Activated T-cell treated with anti-CD3 and anti-CD28 coated beads for 1 hour (primary cell): ENCODE data around the gene PTPN4.

Experiments used
- DNase-seq: peaks from one replicate; pipeline ENCODE4 v3.0.0-alpha.2; 2020; ENCODE audit warnings: low read depth

PTPN4 gene

DNA sequence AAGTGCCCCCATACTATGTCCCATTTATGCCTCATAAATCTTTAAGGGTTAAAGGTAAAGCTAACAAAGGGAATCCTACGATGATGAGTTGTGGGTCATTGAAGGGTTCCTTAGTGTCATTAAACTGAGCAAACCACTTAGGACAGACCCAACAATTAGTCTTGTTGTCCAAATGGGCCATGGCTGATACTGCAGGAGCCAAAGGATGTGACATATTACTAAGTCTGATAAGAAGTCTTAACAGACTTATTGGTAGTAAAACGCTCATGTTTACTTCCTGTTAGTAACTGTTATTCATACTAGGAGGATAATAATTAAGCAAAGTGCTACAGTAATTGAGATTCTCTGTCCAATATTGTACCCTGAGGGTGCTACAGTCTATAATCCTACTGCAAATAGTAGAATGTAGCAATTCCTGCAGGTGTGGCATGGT is 96.8 kb downstream of the PTPN4 start:
- DNase-seq = no peak

DNA sequence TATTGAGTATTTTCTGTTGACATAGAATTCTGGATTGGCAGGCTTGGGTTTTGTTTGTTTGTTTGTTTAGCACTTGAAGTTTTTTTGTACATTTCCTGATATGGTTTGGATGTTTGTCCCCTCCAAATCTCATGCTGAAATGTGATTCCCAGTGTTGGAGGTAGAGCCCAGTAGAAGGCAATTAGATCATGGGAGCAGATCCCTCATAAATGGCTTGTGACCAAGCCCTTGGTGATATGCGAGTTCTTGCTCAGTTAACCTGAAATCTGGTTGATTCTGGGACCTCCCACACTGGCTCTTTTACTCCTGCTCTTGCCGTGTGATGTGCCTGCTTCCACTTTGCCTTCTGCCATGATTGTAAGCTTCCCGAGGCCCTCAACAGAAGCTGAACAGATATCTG is 98.0 kb downstream of the PTPN4 start:
- no peak for DNase-seq

DNA sequence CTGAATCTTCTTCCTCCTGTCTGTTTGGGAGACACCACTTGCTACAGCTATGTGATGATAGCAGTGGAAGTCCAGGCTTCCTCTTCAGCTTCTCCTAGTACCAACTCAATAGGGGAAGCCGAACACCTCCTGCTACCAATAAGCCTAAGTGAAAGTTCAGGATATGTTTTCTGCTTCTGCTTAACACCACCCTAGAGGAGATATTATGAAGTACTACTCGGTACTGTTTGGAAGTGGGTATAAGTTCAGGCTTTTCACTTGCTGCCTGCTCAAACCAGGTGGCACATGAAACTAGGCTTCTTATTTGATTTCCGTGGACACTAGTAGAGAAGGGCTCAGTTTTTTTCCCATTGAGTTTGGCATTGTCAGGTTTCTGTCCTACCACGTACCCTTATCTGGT is 99.8 kb downstream of the PTPN4 start:
- no peak for DNase-seq

DNA sequence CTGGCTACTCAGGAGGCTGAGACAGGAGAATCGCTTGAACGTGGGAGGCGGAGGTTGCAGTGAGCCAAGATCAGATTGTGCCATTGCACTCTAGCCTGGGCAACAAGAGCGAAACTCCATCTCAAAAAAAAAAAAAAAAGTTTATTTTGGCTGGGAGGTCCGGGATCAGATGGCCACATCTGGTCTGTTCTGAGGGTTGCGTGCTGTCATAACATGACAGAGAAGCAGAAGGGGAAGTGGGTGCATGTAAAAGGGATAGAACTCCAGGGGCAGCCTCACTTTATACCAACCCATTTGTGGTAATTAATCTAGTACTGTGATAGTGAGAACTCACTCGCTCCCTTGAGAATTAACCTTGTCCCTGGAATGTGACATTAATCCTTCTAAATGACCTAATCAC is 101.2 kb downstream of the PTPN4 start:
- DNase-seq = no peak

DNA sequence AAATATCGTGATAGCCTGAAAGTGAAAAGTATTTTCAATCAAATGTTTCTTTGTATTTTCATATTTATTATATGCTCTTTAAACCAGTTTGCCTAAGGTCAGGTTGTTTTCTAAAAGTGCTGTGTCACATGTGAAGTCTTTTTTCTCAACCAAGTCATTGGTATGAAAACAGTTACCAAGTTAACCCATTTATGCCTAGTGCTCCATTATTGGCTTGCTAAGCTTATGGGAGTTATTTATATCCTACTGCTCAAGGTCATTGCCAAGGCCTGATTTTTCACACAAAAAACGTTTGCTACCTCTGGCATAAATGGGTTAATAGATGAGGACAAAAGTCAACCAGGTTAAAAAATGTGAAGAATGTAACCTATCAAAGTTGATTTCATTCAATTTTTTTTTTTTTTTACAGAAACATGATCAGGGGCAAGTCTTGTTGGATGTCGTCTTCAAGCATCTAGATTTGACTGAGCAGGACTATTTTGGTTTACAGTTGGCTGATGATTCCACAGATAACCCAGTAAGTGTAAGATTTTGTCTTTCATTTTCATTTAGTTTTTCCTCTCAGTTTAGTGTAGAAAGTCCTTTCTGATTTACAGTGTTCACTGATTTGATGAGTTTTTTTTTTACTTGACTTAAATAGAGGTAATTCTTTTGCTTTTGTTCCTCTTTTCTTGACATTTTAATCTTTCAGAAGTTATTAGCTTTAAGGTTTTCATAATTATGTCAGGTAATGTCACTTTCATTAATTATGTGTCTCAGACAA is 102.6 kb downstream of the PTPN4 start:
- no peak for DNase-seq

DNA sequence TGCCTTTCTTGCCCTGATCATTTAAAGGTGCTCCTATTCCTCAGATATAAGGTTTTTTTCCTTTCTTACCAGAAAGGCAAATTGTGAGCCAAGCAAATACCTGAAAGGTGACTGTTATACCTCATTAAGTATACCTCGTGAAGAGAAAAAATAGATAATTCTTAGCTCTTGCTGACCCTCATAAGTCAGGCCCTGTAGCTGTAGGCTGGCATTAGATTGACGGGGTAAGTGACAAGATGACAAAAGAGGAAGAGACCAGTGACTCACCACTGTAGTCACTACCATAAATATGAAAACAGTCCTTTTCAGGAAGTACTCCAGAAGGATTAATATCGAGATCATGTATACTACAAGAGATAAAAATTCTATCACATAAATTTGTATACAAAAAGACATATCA is 104.6 kb downstream of the PTPN4 start:
- DNase-seq = no peak

DNA sequence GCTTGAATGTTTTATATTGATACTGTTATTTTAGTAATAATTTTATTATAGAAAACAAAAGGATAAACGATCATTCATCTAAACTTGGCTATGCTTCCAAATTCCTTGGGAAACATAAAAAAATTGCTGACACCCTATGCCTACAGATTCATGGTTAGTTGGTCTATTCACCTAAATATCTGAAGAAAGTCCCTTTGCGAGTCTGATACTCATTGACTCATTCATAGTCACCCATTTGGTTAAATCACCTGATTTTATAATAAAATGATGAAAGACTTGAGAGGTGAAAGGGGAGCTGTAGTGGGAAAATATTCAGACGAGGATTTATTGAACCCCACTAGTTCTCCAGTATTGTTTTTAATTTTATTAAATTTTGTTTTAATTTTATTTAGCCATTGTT is 112.0 kb downstream of the PTPN4 start:
- DNase-seq = no peak

DNA sequence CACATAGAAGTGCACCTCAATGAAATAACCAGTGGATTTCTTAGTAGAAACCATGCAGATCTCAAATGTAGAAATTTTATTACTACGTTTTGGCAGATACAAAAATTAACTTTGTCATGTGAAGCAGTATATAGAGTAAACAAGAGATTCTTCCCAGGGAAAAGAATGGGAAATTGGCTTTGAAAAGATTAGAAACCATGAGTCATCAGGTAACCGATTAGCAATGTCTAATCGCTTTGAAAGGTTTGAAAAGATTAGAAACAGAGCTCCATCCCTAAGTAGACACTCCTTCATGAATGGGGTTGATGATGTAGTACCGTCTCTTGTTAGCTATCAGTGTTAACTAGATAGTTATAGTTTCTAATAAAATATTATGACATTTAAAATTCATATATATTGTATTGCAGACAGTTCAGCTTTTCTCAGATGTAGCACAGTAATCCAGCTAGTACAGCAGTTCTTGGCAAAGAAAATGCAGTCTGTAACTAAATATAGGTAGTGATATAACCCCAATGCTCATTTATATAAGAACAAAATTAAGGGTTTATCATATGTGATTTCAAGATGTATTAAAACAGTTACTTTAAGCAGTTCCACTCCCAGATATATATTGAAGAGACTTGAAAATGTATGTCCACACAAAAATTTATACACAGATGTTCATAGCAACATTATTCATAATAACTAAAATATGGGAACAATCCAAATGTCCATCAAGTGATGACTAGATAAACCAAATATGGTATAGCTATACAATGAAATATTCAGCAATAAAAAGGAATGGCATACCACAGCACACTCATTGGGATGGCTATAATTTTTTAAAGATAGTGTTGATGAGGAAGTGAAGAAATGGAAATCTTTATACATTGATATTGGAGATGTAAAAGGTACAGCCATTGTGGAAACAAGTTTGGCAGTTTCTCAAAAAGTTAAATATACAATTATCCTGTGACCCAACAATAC is 113.9 kb downstream of the PTPN4 start:
- no peak for DNase-seq

DNA sequence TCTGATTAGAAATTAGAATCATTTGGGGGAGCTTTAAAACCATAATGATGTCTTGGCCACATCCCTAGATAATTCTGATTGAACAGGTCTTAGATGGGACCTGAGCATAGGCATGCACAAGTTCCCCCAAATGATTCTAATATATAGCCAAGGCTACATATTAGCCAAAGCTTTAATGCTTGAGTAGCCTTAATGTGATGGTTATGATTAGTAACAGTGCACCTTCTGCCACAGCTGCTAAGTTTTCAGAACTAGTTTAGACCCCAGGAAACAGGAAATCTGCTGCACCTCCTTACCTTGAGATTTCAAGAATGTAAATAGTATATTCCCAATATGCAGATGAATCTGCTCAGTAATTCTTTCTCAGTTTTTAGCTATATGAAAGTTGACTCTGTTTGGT is 119.8 kb downstream of the PTPN4 start:
- DNase-seq = no peak

DNA sequence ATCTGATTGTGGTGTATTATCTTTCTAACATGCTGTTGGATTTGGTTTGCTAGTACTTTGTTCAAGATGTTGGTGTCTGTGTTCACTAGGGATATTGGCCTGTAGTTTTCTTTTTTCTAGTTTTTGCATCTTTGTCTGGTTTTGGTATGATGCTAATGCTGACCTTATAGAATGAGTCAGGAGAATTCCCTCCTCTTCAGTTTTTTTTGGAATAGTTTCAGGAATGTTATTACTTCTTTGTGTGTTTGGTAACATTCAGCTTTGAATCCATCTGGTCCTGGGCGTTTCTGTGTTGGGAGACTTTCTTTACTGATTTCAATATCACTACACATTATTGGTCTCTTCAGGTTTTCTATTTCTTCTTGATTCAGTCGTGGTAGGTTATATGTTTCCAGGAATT is 129.0 kb downstream of the PTPN4 start:
- no peak for DNase-seq

DNA sequence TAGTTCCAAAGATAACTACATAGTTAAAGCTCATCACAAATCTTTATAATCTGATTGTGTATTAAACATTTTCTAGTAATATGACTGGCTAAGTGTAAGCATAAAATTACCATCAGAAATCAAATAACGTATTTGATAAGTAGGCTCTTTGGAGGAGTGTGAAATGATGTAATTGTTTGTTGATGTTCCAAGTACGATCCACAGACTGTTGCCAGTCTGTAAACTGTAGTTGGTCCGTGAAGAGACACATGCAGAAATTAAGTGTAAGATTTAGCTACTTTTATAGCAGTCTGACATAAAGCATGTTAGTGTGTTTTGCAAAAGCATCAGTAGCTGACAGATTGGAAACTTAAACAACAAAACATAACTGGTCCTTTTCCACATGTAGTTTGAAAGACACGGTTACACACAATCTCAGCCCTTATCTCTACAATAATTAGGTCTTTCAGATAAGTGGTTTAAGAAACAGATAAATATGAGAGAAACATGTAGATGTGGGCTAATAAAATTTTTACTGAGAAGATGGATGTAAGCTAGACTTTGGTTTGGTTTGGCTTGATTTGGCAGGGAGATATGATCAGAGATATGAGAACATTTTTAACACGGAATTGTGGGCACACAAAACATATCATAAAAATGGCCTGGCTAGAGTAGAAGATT is 138.1 kb downstream of the PTPN4 start:
- no peak for DNase-seq

DNA sequence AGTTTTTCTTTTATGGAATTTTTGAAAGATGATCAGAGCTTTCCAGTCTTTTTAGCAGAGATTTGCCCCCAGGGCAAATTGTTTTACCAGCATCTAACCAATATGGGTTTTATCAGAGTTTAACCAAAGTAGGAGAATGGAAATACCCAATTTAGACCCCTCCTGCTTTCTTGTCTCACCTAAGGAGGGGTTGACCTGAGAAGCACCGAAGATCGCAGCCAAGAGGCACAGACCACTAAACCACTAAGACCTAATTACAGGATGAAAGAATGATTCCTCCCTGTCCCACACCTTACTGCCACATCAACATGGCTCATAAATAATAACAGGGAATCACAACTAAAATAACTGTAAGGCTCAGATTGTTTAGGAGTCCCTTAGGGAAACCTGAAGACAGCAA is 141.3 kb downstream of the PTPN4 start:
- DNase-seq = no peak

DNA sequence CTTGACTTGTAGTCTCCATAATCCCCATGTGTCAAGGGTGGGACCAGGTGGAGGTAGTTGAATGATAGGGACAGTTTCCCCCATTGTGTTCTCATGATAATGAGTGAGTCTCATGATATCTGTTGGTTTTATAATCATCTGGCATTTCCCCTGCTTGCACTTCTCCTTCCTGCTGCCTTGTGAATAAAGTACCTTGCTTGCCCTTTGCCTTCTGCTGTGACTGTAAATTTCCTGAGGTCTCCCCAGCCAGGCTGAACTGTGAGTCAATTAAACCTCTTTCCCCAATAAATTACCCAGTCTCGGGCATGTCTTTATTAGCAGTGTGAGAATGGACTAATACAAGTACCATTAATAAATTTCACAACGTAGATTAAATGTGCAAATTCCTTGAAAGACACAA is 150.8 kb downstream of the PTPN4 start:
- DNase-seq = no peak

DNA sequence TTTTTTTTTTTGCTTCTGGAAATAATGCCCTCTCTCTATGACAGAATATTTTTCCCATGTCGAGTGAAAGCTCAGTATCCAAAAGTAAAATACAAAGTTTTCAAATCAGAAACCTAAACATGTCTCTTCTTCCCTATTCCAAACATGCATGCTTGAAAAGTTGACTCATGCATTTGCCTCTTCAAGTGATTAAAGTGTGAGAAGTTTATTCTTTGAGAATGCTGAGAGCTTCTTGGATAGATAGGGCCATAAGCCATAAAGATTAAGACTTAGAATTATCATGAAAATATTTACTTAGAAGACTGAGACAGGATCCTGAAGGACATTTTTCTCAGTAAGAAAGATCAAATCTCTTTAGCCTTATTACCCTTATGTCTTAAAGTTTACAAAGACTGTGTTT is 154.5 kb downstream of the PTPN4 start:
- no peak for DNase-seq

DNA sequence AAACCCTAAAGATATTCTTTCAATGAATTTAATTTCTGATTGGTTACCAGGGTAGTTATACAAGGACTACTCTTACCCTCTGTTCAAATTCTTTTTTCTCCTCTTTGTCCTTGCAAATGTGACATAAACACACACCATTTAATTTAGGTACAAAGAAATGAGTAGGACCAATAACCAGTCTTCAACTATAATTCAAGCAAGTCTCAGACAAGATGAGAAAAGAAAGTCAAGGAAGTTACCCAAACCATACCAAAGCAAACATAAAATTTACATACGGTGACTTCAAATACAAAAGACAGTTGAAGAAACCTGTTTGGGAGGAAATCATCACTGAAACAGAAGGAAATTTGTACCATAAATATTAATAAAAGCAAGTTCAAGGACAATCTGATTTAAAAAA is 162.1 kb downstream of the PTPN4 start:
- DNase-seq = no peak

DNA sequence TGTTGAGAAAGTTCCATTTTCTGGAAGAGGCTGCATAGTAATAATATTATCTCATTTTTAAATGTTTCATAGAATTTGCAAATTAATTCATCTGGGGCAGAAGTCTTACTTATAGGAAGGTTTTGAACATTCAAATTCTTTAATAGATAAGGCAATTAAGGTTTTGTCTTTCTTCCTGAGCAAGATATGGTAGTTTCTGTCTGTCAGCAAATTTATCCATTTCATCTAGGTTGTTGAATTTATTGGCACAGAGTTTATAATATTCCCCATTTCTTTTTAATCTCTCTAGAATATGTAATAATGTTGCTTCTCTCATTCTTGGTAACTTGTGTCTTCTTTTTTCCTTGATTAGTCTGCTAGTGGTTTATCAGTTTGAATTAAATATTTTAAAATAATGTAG is 163.0 kb downstream of the PTPN4 start:
- no peak for DNase-seq

DNA sequence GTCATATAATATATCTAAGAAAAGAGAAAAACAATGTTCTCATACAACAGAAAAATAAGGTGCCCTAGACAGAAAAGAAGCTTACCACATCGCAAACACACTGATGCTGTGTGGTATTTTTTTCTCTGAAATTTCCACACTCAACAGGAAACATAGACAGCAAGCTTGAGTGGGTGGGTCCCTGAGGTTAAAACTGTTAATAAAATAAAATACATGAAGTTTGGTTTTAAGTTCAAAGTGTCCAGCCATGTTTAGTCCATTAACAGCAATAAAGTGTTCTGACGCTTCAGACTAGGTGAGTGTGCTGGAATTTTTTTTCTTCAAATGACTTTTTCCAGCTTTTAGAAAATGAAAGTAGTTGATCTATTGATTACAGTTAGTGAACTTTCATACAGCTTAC is 169.8 kb downstream of the PTPN4 start:
- no peak for DNase-seq

DNA sequence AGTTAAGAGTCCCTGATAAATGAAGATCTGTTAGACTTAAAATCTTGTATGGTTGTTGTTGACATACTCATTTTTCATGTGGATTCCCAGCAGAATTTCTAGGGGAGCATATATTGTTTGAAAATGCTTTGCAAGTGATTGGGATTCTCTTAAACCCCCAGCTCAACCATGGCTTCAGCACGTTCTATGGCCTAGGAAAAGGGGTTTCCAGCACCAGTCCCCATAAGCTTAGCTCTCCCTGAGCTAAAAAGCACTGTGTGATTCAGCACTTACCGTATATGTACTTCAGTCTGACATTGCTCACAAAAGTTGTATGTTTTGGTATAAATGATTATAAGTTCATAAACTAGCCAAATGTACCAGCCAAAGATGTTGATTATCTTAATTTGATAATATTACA is 173.1 kb downstream of the PTPN4 start:
- DNase-seq = no peak

DNA sequence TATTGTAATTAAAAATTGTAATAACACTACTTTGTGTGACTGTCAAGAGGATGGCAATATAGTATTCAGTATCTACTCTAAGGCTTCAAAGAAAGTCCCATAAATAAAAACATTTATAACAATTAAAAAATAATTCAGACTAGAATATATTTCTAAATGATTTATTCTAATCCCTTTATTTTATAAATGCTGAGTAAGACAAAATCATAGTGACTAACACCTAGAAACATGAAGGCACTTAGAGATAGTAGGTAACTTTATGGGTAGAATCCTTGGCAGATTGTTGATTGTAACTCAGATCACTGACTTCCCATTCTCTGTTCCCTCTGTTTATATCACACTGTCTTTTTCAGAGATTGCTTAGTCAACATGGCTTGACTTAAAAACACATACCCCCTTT is 174.6 kb downstream of the PTPN4 start:
- no peak for DNase-seq

DNA sequence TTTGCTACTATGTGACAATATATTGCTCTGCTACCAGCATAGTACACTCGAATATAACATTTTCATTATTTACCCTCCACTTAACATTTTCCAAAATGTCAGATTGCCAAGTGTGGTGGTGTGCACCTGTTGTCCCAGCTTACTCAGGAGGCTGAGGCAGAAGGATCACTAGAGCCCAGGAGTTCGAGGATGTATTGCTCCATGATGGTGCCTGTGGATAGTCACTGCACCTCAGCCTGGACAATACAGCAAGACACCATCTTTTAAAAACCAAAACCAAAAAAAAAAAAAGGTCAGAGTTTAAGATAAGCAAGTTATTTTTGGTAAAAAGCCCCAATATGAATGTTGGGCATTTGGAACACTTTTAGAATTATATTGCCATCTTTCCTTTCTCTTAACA is 178.0 kb downstream of the PTPN4 start:
- DNase-seq = no peak

DNA sequence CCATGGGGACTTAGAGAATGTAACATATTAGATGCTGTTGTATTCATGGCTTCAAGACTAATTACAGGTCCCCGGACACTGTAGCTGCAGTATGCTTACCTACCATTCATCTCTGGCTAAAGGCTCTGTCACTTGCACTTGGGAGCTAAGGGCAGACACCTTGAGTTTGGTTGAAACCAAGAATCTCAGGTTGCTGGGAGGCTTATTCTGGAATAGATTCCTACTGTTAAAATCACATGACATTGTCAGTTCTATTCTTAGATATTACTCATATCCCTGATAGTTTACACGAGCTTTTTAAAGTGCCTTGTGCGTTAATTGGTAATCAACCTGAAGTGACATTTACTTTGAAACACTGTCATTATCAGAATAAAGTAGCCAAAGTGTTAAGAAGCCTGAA is 180.2 kb downstream of the PTPN4 start:
- no peak for DNase-seq

DNA sequence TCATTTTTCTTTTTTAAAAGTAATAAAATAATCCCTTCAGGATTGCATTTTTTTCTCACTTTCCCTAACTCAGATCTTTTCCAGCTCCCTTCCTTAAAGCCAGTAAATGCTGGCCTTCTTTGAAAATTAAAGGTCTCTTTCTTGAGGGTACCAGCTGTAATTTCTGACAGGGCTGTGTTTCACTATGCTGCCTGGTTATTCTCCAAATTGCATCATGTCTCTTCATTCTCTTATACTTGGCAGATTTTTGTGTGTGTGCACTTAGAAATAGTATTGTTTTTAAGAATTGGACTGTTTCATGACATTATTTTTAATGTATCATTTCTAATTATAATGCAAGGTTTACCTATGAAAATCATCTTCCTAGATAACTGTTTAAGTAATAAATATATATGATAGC is 181.1 kb downstream of the PTPN4 start:
- DNase-seq = no peak

DNA sequence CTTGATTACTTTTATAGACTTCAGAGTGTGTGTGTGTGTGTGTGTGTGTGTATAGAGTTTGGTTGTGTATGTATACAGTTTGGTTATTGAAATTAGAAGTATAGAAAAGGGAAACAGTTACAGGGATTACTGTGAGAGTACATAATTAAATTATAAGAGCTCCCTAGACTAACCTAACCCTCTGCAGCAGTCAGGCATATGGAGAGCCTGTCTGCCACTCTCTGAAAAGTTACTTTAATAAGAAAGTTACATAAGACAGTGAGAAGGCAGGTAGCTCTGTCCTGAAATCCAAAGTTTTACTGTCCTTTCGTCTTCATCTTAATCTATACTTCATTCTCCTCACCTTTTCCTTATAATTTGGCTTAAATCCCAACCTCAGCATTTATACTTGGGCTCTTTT is 181.7 kb downstream of the PTPN4 start:
- DNase-seq = no peak
